Ascending aorta (tissue), 2 donors: Measurements from ENCODE around the gene NTMT2. TPM values are rescaled to one million over a fixed set of nuclear protein-coding genes. Genes with fewer than 3 reads are reported as not detected.
"Not testable (repeated sequence)": the region's sequence is repeated elsewhere in the genome, so short reads cannot be mapped to it uniquely, and the experiment has no call there.

ENCODE experiments used
- DNase-seq, 2 donors: peaks; one replicate each; pipeline ENCODE4 v3.0.0-alpha.2; 2019; ENCODE audit warnings: low spot score in 2 of 2
- H3K27ac ChIP-seq, 2 donors: fragments of 200-600 bp; sonication (generic); one replicate each; pipeline ENCODE4 v1.5.1; 2016 to 2017; ENCODE audit warnings: mild to moderate bottlenecking in 1 of 2
- H3K27me3 ChIP-seq: fragments of 200-600 bp; sonication (generic); one replicate; pipeline ENCODE4 v1.5.1; 2017
- H3K36me3 ChIP-seq, 2 donors: fragments of 200-600 bp; sonication (generic); one replicate each; pipeline ENCODE4 v1.5.1; 2016
- H3K4me1 ChIP-seq, 2 donors: fragments of 200-600 bp; sonication (generic); one replicate each; pipeline ENCODE4 v1.5.1; 2016 to 2017; ENCODE audit warnings: mild to moderate bottlenecking in 1 of 2
- H3K4me3 ChIP-seq, 2 donors: fragments of 200-600 bp; sonication (generic); one replicate each; pipeline ENCODE4 v1.5.1; 2016 to 2017; ENCODE audit warnings: mild to moderate bottlenecking in 1 of 2
- H3K9me3 ChIP-seq, 2 donors: fragments of 200-600 bp; sonication (generic); one replicate each; pipeline ENCODE4 v1.5.1; 2016
- intact Hi-C: fragments of 100-400 bp; cut with DNase I; formaldehyde crosslinking; loops from one replicate; pipeline ENCODE4 v1.15.1; 2023
- total RNA-seq: library from RNA; depleted of rRNA; stranded (reverse); fragments of >200 nt; gene quantifications from one replicate; pipeline ENCODE4 v1.1.0, GENCODE V29; 2016
- TF ChIP-seq, protein P1 (sequence below), 3 experiments: fragments of 200-600 bp in 2 of 3; fragments of 450-650 bp in 1 of 3; sonication (generic) in 2 of 3; IDR thresholded peaks; one replicate each; pipeline ENCODE4 v1.5.1; 2016 to 2019; ENCODE audit warnings: antibody characterized with exemption in 3 of 3, mild to moderate bottlenecking in 1 of 3, moderate library complexity in 1 of 3

The NTMT2 gene
- total RNA-seq, 1 donor from 2014 or later = not detected

DNA sequence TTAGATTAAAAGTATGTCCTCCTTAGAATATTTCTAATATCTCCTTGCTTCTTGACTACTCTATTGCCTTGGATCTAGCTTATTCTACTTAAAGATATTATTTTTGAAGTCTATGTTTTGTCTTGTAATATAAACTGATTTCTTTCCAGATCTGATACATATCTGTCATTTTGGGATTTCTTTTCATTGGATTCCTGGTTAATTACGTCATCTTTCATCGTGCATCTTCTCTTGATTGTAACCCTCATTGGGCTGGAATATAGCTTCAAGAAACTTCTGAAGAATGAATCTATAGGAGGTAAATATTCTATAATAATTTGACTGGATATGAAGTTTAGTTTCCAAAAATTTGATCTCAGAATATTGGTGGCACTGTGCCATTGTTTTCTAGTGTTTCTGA is 12.1 kb downstream of the NTMT2 start:
- Histone ChIP-seq H3K27me3 (no peaks in the 10 kb centered on the region), H3K36me3 (no peaks in the 10 kb centered on the region), H3K27ac (no peak overlapping the region), H3K4me1 (peaks cover 0 to 13% of the 10 kb centered on the region in 2 donors), H3K4me3 (no peak overlapping the region), H3K9me3 (peaks cover 3 to 6% of the 10 kb centered on the region in 2 donors)
- DNase-seq = no peak
- intact Hi-C loops = no loop called here
- TF ChIP-seq, protein P1, sequence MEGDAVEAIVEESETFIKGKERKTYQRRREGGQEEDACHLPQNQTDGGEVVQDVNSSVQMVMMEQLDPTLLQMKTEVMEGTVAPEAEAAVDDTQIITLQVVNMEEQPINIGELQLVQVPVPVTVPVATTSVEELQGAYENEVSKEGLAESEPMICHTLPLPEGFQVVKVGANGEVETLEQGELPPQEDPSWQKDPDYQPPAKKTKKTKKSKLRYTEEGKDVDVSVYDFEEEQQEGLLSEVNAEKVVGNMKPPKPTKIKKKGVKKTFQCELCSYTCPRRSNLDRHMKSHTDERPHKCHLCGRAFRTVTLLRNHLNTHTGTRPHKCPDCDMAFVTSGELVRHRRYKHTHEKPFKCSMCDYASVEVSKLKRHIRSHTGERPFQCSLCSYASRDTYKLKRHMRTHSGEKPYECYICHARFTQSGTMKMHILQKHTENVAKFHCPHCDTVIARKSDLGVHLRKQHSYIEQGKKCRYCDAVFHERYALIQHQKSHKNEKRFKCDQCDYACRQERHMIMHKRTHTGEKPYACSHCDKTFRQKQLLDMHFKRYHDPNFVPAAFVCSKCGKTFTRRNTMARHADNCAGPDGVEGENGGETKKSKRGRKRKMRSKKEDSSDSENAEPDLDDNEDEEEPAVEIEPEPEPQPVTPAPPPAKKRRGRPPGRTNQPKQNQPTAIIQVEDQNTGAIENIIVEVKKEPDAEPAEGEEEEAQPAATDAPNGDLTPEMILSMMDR (IDR thresholded peaks at IDR 0.05) = no peak

GRCh38 chr1:170162459-170163246 is 16.9 kb downstream of the NTMT2 start:
- Histone ChIP-seq H3K4me3 (peak overlapping the region in 1 of 2 donors; percentile 34), H3K27ac (peak overlapping the region in 1 of 2 donors; percentile 23)
- peak in 1 of 2 donors; percentile 65 for DNase-seq

GRCh38 chr1:170164103-170164763 is 18.5 kb downstream of the NTMT2 start:
- H3K4me3 ChIP-seq = no peak overlapping the region
- no peaks in the 10 kb centered on the region for H3K36me3 ChIP-seq
- TF ChIP-seq, protein P1 (IDR thresholded peaks at IDR 0.05) = no peak
- no peak overlapping the region for H3K27ac ChIP-seq
- no peaks in the 10 kb centered on the region for H3K9me3 ChIP-seq
- intact Hi-C loops = loop anchor here (5.0 kb wide), 1 partner anchor 143 kb away; no protein-coding TSS in a partner anchor
- DNase-seq = no peak
- H3K4me1 ChIP-seq = peaks cover 0 to 11% of the 10 kb centered on the region in 2 donors
- H3K27me3 ChIP-seq = no peaks in the 10 kb centered on the region

More at GRCh38 chr1:170162459-170163246, 16.9 kb downstream of the NTMT2 start:
- Histone ChIP-seq H3K9me3 (no peaks in the 10 kb centered on the region), H3K27me3 (no peaks in the 10 kb centered on the region), H3K4me1 (peaks cover 0 to 16% of the 10 kb centered on the region in 2 donors), H3K36me3 (no peaks in the 10 kb centered on the region)
- intact Hi-C loops = loop anchor here (5.0 kb wide), 1 partner anchor 145 kb away; no protein-coding TSS in a partner anchor
- TF ChIP-seq, protein P1 (IDR thresholded peaks at IDR 0.05) = no peak

DNA sequence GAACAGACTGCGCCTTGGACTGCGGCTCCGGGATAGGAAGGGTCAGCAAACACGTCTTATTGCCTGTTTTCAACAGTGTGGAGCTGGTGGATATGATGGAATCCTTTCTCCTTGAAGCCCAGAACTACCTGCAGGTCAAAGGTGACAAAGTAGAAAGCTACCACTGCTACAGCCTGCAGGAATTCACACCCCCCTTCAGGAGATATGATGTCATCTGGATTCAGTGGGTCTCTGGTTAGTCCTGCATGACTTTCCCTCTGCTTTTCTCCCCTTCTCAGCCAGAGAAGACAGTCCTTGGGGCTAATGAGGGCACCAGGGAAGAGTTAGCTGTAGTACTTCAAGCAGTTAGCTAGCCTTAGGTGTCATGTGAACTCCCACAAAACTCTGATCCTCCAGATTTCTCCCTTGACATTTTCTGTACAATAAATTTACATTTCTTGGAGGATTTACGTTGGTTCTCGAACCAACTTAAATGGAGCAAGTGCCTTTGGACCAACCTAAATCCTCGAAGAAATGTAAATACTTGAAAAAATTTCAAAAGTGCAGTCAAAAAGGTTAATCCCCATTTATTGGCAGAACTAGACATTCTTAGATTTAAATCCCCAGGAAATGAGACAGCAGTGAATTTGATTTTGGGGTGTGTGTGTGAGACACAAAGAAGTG is 20.9 kb downstream of the NTMT2 start:
- Histone ChIP-seq H3K9me3 (peaks cover 0 to 9% of the 10 kb centered on the region in 2 donors), H3K27me3 (no peaks in the 10 kb centered on the region), H3K4me3 (no peak overlapping the region), H3K27ac (no peak overlapping the region), H3K4me1 (peaks cover 0 to 11% of the 10 kb centered on the region in 2 donors), H3K36me3 (no peaks in the 10 kb centered on the region)
- TF ChIP-seq, protein P1 (IDR thresholded peaks at IDR 0.05) = no peak
- intact Hi-C loops = no loop called here
- no peak for DNase-seq

DNA sequence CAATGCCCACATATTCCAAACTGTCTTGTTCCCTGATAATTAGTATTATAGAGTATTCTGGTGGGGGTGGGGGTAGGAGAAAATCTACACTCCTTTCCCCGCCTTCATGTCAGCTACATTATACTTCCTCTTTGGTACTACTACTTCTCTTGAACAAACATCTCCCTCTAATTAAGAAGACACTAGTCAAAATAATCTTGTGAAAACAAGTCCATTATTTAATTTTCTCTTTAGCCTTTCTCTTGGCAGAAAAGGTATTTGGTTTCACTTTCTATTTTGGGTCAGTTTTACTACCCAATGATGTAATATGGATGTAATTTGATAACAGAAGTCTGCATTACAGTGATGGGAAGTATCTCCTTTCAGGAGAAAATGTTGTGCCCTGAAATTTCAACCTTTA is 22.5 kb downstream of the NTMT2 start:
- H3K4me3 ChIP-seq = peak overlapping the region in 1 of 2 donors; percentile 12
- DNase-seq = no peak
- no peak overlapping the region for H3K27ac ChIP-seq
- peaks cover 0 to 9% of the 10 kb centered on the region in 2 donors for H3K9me3 ChIP-seq
- no peaks in the 10 kb centered on the region for H3K36me3 ChIP-seq
- H3K27me3 ChIP-seq = no peaks in the 10 kb centered on the region
- TF ChIP-seq, protein P1 (IDR thresholded peaks at IDR 0.05) = no peak
- H3K4me1 ChIP-seq = no peaks in the 10 kb centered on the region
- intact Hi-C loops = no loop called here

DNA sequence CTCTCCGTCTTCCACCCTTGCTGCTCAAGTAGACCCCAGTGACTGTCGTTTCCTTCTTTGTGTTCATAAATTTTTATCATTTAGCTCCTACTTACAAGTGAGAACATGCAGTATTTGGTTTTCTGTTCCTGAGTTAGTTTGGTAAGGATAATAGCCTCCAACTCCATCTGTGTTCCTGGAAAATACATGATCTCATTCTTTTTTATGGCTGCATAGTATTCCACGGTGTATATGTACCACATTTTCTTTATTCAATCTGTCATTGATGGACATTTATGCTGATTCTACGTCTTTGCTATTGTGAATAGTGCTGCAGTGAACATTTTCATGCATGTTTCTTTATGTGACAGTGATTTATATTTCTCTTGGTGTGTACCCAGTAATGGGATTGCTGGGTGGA is 24.8 kb downstream of the NTMT2 start:
- intact Hi-C loops = not testable (repeated sequence)

More for the DNA sequence above, 24.8 kb downstream of the NTMT2 start:
- not testable (repeated sequence) for H3K27ac ChIP-seq, DNase-seq, H3K27me3 ChIP-seq, H3K36me3 ChIP-seq, H3K4me3 ChIP-seq, H3K4me1 ChIP-seq, H3K9me3 ChIP-seq
